GM12872 (cell line): ENCODE measurements around the gene TMPRSS4.
A peak's percentile ranks its signal among the peaks of the same experiment; 100 is the strongest.

ENCODE experiments used
- CTCF ChIP-seq: IDR thresholded peaks from 3 replicates; pipeline ENCODE4 v1.5.1; 2011; ENCODE audit warnings: low read depth, mild to moderate bottlenecking, low read length, moderate library complexity; ENCODE audit not compliant: insufficient read depth

Gene TMPRSS4

GRCh38 chr11:118142809-118143208 lies 65.9 kb downstream of the TMPRSS4 start:
- TF ChIP-seq CTCF, result no peak

GRCh38 chr11:118143661-118144185 lies 66.8 kb downstream of the TMPRSS4 start:
- no peak for TF ChIP-seq CTCF

GRCh38 chr11:118144301-118145268 lies 67.7 kb downstream of the TMPRSS4 start:
- no peak for TF ChIP-seq CTCF

- peak; percentile 88 for TF ChIP-seq CTCF
These were observed 68.7 kb downstream of the TMPRSS4 start for GRCh38 chr11:118145285-118146227.

GRCh38 chr11:118146554-118146953 lies 69.7 kb downstream of the TMPRSS4 start:
- no peak for TF ChIP-seq CTCF

GRCh38 chr11:118147502-118147901 lies 70.6 kb downstream of the TMPRSS4 start:
- no peak for TF ChIP-seq CTCF

GRCh38 chr11:118148240-118148639 lies 71.4 kb downstream of the TMPRSS4 start:
- no peak for TF ChIP-seq CTCF
